ENCODE results near the gene SCN9A. TPM values are rescaled to one million over a fixed set of nuclear protein-coding genes. Genes with fewer than 3 reads are reported as not detected.

SCN9A gene
- total RNA-seq, 1 donor from 2014 or later: 7.8 TPM

DNA sequence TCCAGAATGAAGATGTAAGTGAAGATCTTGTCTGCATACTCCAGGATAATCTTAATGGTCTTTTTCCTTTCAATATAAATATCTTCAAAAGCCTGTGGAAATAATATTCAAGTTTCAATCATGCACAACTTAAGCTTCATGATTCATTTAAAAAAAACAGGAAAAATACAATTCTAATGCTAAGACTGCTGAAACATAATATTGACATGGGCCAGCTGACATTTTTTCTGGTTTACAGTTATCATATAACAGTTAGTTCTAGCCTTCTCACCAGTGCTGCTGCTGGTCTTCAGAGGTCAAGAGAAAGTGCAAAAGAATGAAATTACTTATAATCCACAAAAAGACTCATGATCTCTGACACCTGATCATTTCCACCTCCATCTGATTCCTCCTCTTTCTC, 137.6 kb downstream of the SCN9A start:
- Histone ChIP-seq H4K20me1 (ENCODE audit: insufficient read depth, low read length) (no peaks in the 10 kb centered on the region), H3K27ac (ENCODE audit: low read depth, low read length) (no peak overlapping the region), H3K9me3 (ENCODE audit: insufficient read depth, low read depth, low read length) (no peaks in the 10 kb centered on the region), H3K27me3 (ENCODE audit: insufficient read depth, low read length) (no peaks in the 10 kb centered on the region), H3K9ac (ENCODE audit: low read length) (no peak overlapping the region), H3K36me3 (ENCODE audit: insufficient read depth, low read length) (no peaks in the 10 kb centered on the region), H2AFZ (ENCODE audit: low read depth, low read length) (no peak overlapping the region), H3K4me3 (ENCODE audit: insufficient read depth, low read depth, low read length) (no peak overlapping the region), H3K4me1 (ENCODE audit: insufficient read depth, low read length) (peaks cover 5% of the 10 kb centered on the region), H3K4me2 (ENCODE audit: low read length) (no peak overlapping the region), H3K79me2 (ENCODE audit: insufficient read depth, low read length) (no peaks in the 10 kb centered on the region)
- Mint-ChIP-seq H3K4me1 (ENCODE audit: low read depth, unreplicated experiment) (peaks cover 28% of the 10 kb centered on the region), H3K27me3 (ENCODE audit: low read depth, unreplicated experiment) (no peaks in the 10 kb centered on the region), H3K36me3 (ENCODE audit: low read depth, unreplicated experiment) (no peaks in the 10 kb centered on the region), H3K4me3 (ENCODE audit: unreplicated experiment) (no peak overlapping the region), H3K9me3 (ENCODE audit: unreplicated experiment) (no peaks in the 10 kb centered on the region), H3K27ac (ENCODE audit: unreplicated experiment) (no peak overlapping the region)
- FAIRE-seq: peak; percentile 26
- DNase-seq (ENCODE audit: low read depth): no peak
- TF ChIP-seq EZH2 (IDR thresholded peaks at IDR 0.05; ENCODE audit: insufficient read depth, low read length): no peak
- TF ChIP-seq, protein P1, sequence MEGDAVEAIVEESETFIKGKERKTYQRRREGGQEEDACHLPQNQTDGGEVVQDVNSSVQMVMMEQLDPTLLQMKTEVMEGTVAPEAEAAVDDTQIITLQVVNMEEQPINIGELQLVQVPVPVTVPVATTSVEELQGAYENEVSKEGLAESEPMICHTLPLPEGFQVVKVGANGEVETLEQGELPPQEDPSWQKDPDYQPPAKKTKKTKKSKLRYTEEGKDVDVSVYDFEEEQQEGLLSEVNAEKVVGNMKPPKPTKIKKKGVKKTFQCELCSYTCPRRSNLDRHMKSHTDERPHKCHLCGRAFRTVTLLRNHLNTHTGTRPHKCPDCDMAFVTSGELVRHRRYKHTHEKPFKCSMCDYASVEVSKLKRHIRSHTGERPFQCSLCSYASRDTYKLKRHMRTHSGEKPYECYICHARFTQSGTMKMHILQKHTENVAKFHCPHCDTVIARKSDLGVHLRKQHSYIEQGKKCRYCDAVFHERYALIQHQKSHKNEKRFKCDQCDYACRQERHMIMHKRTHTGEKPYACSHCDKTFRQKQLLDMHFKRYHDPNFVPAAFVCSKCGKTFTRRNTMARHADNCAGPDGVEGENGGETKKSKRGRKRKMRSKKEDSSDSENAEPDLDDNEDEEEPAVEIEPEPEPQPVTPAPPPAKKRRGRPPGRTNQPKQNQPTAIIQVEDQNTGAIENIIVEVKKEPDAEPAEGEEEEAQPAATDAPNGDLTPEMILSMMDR (IDR thresholded peaks at IDR 0.05; ENCODE audit: insufficient read depth, low read depth, low read length): no peak

DNA sequence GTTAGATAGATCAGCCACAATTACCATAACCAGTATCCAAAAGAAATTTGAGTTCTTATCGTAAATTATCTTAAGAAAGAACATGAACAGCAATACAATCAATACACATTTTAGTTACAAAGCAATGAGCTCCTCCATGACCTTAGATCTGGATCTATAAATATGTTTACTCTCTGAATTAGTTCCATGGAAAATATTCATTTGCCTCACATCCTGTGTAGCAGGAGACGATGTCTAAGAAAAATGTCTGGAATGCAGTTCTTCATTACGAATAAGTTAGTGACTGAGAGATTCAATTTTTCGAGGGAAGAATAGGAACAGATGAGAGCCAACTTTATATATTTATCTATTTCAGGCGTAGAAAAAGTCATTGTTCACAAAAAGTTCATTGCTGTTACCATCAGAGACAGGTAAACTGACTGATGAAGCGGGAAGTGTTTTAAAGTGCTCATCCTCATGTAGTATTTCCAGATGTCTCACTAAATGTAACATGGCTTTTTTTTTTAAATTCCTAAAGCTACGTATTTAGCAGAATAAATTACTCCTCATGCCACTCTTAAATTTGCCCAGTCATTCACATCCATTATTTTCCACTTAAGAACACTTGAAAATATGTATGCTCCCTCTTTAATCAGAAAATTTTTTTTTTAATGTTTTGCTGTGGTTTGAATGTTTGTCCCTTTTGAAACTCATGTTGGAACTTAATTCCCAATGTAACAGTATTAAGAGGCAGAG, 141.5 kb downstream of the SCN9A start:
- H3K36me3 ChIP-seq (ENCODE audit: insufficient read depth, low read length): no peaks in the 10 kb centered on the region
- FAIRE-seq (peak; percentile 73), DNase-seq (ENCODE audit: low read depth) (peak; percentile 87)
- no peak overlapping the region for H3K4me3 ChIP-seq (ENCODE audit: insufficient read depth, low read depth, low read length)
- peak overlapping the region; percentile 53 for H3K9ac ChIP-seq (ENCODE audit: low read length)
- H3K27ac ChIP-seq (ENCODE audit: low read depth, low read length): peak overlapping the region; percentile 86
- Mint-ChIP-seq H3K36me3 (ENCODE audit: low read depth, unreplicated experiment) (no peaks in the 10 kb centered on the region), H3K4me3 (ENCODE audit: unreplicated experiment) (no peak overlapping the region), H3K9me3 (ENCODE audit: unreplicated experiment) (no peaks in the 10 kb centered on the region), H3K27me3 (ENCODE audit: low read depth, unreplicated experiment) (no peaks in the 10 kb centered on the region), H3K27ac (ENCODE audit: unreplicated experiment) (peak overlapping the region; percentile 92), H3K4me1 (ENCODE audit: low read depth, unreplicated experiment) (peaks cover 26% of the 10 kb centered on the region)
- no peaks in the 10 kb centered on the region for H3K79me2 ChIP-seq (ENCODE audit: insufficient read depth, low read length)
- no peaks in the 10 kb centered on the region for H3K9me3 ChIP-seq (ENCODE audit: insufficient read depth, low read depth, low read length)
- peak overlapping the region; percentile 22 for H2AFZ ChIP-seq (ENCODE audit: low read depth, low read length)
- peak overlapping the region; percentile 55 for H3K4me2 ChIP-seq (ENCODE audit: low read length)
- H4K20me1 ChIP-seq (ENCODE audit: insufficient read depth, low read length): no peaks in the 10 kb centered on the region
- H3K27me3 ChIP-seq (ENCODE audit: insufficient read depth, low read length): no peaks in the 10 kb centered on the region
- peaks cover 17% of the 10 kb centered on the region for H3K4me1 ChIP-seq (ENCODE audit: insufficient read depth, low read length)
- TF ChIP-seq EZH2 (IDR thresholded peaks at IDR 0.05; ENCODE audit: insufficient read depth, low read length): no peak
- TF ChIP-seq, protein P1 (IDR thresholded peaks at IDR 0.05; ENCODE audit: insufficient read depth, low read depth, low read length): no peak

DNA sequence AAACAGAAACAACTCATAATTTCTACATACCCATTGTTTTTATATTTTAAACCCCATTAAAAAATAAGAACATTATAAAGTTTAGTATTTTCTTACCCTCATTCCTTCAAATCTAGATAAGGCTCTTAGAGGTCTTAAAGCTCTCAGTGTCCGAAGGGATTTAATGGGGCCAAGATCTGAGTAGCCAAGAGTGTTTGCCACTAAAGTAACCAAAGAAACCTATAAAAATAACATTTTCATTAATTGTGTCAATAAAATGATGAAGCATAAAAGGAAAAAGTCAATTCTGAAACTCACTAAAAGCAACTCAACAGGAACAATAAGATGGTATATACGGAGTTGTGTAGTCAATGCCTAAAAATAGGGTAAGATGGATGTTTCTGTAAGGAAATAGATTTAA, 142.5 kb downstream of the SCN9A start:
- Histone ChIP-seq H2AFZ (ENCODE audit: low read depth, low read length) (no peak overlapping the region), H4K20me1 (ENCODE audit: insufficient read depth, low read length) (no peaks in the 10 kb centered on the region), H3K27me3 (ENCODE audit: insufficient read depth, low read length) (no peaks in the 10 kb centered on the region), H3K4me1 (ENCODE audit: insufficient read depth, low read length) (peaks cover 17% of the 10 kb centered on the region), H3K4me2 (ENCODE audit: low read length) (no peak overlapping the region), H3K36me3 (ENCODE audit: insufficient read depth, low read length) (no peaks in the 10 kb centered on the region), H3K9ac (ENCODE audit: low read length) (no peak overlapping the region), H3K9me3 (ENCODE audit: insufficient read depth, low read depth, low read length) (no peaks in the 10 kb centered on the region), H3K79me2 (ENCODE audit: insufficient read depth, low read length) (no peaks in the 10 kb centered on the region), H3K4me3 (ENCODE audit: insufficient read depth, low read depth, low read length) (no peak overlapping the region), H3K27ac (ENCODE audit: low read depth, low read length) (peak overlapping the region; percentile 86)
- FAIRE-seq (no peak), DNase-seq (ENCODE audit: low read depth) (no peak)
- Mint-ChIP-seq H3K4me1 (ENCODE audit: low read depth, unreplicated experiment) (peaks cover 22% of the 10 kb centered on the region), H3K36me3 (ENCODE audit: low read depth, unreplicated experiment) (no peaks in the 10 kb centered on the region), H3K27me3 (ENCODE audit: low read depth, unreplicated experiment) (no peaks in the 10 kb centered on the region), H3K27ac (ENCODE audit: unreplicated experiment) (peak overlapping the region; percentile 84), H3K9me3 (ENCODE audit: unreplicated experiment) (no peaks in the 10 kb centered on the region), H3K4me3 (ENCODE audit: unreplicated experiment) (no peak overlapping the region)
- TF ChIP-seq, protein P1 (IDR thresholded peaks at IDR 0.05; ENCODE audit: insufficient read depth, low read depth, low read length): no peak
- no peak for TF ChIP-seq EZH2 (IDR thresholded peaks at IDR 0.05; ENCODE audit: insufficient read depth, low read length)
